ENCODE measurements around the gene SLC7A7. TPM values are rescaled to one million over a fixed set of nuclear protein-coding genes. Genes with fewer than 3 reads are reported as not detected.

SLC7A7 gene
- total and polyA plus RNA-seq, 9 of the 15 experiments (the other 6 are each of a cell fraction or from before 2014, with no cell fraction given): 0.07 to 0.68 (median 0.41) TPM

DNA sequence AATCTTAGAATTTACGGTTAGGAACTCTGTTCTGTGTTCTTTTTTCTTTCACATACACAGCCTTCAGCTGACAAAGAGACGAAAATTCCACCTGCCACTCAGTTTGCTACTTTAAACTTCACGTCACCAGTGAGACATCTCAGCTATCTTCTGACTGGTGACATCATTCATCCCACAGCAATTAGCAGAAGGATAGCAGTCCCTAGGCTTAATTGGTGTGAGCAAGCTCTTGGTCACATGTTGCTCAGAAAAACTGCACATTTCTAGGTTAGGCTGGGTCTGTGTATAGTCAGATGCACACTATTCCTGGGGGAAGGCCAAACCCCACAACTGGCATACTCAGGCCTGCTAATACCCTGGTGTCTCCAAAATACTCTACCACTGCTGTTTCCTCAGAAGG is 23.9 kb downstream of the SLC7A7 start (continued):
- 0 out of 2 replicates have a peak, but pooled peaks have one; percentile 25 for TF ChIP-seq MGA (IDR thresholded peaks at IDR 0.05)
- no peak for TF ChIP-seq CGGBP1 (CRISPR knock-in tag; IDR thresholded peaks at IDR 0.05)
- TF ChIP-seq MTA3 (IDR thresholded peaks at IDR 0.05; ENCODE audit: borderline replicate concordance): 0 out of 2 replicates have a peak, but pooled peaks have one; percentile 43
- no peak for TF ChIP-seq ZNF311 (CRISPR knock-in tag; IDR thresholded peaks at IDR 0.05)
- no peak for TF ChIP-seq BRD4 (IDR thresholded peaks at IDR 0.05)
- TF ChIP-seq RAD51 (IDR thresholded peaks at IDR 0.05; ENCODE audit: borderline replicate concordance, low read depth): peak; percentile 66
- TF ChIP-seq ERF (CRISPR knock-in tag; IDR thresholded peaks at IDR 0.05): no peak
- TF ChIP-seq ATF2 (CRISPR knock-in tag; IDR thresholded peaks at IDR 0.05): no peak
- TF ChIP-seq POLR2AphosphoS5 (IDR thresholded peaks at IDR 0.05; ENCODE audit: control insufficient read depth, insufficient read depth, low read depth, low read length): no peak
- TF ChIP-seq CREBBP (IDR thresholded peaks at IDR 0.05; ENCODE audit: low read depth, low read length): no peak
- TF ChIP-seq, protein P1, sequence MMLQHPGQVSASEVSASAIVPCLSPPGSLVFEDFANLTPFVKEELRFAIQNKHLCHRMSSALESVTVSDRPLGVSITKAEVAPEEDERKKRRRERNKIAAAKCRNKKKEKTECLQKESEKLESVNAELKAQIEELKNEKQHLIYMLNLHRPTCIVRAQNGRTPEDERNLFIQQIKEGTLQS (IDR thresholded peaks at IDR 0.05): peak; percentile 95
- TF ChIP-seq, protein P1 (CRISPR knock-in tag; conservative IDR thresholded peaks at IDR 0.05): no peak
- TF ChIP-seq ZNF253 (CRISPR knock-in tag; conservative IDR thresholded peaks at IDR 0.05): no peak
- TF ChIP-seq MCM5 (IDR thresholded peaks at IDR 0.05; ENCODE audit: low read depth): no peak
- no peak for TF ChIP-seq SMAD3 (CRISPR knock-in tag; conservative IDR thresholded peaks at IDR 0.05)
- TF ChIP-seq ADNP (tag; IDR thresholded peaks at IDR 0.05): no peak
